HG03097 (cell line): ENCODE measurements around the gene IKZF1.

Source experiments
- ATAC-seq: cut with Tn5 transposase; IDR thresholded peaks from one replicate; pipeline ENCODE4 v1.9.1; 2021; ENCODE audit not compliant: unreplicated experiment, low FRiP score

The IKZF1 gene

GRCh38 chr7:50351267-50351666 is 46.8 kb downstream of the IKZF1 start:
- no peak for ATAC-seq

- ATAC-seq: peak; percentile 85
Observed at GRCh38 chr7:50352282-50352681, 47.8 kb downstream of the IKZF1 start.

- ATAC-seq: no peak
Observed at GRCh38 chr7:50352751-50353150, 48.2 kb downstream of the IKZF1 start.

GRCh38 chr7:50353201-50353600 is 48.7 kb downstream of the IKZF1 start:
- no peak for ATAC-seq

- ATAC-seq: no peak
Observed at GRCh38 chr7:50353894-50354595, 49.5 kb downstream of the IKZF1 start.

- no peak for ATAC-seq
Observed at GRCh38 chr7:50355817-50356178, 51.3 kb downstream of the IKZF1 start.

- ATAC-seq: no peak
Observed at GRCh38 chr7:50356212-50356944, 51.9 kb downstream of the IKZF1 start.

GRCh38 chr7:50356945-50357268 is 52.4 kb downstream of the IKZF1 start:
- no peak for ATAC-seq

GRCh38 chr7:50357426-50357825 is 52.9 kb downstream of the IKZF1 start:
- no peak for ATAC-seq

GRCh38 chr7:50358041-50358705 is 53.7 kb downstream of the IKZF1 start:
- ATAC-seq: no peak

- ATAC-seq: no peak
Observed at GRCh38 chr7:50358779-50359178, 54.3 kb downstream of the IKZF1 start.

GRCh38 chr7:50359258-50359994 is 54.9 kb downstream of the IKZF1 start:
- no peak for ATAC-seq

GRCh38 chr7:50359995-50360925 is 55.7 kb downstream of the IKZF1 start:
- ATAC-seq: no peak

GRCh38 chr7:50362142-50362541 is 57.6 kb downstream of the IKZF1 start:
- no peak for ATAC-seq

GRCh38 chr7:50362712-50363282 is 58.3 kb downstream of the IKZF1 start:
- no peak for ATAC-seq

- no peak for ATAC-seq
Observed at GRCh38 chr7:50363327-50364060, 59.0 kb downstream of the IKZF1 start.

- no peak for ATAC-seq
Observed at GRCh38 chr7:50364645-50365044, 60.1 kb downstream of the IKZF1 start.

GRCh38 chr7:50366311-50366710 is 61.8 kb downstream of the IKZF1 start:
- ATAC-seq: no peak

GRCh38 chr7:50367100-50367499 is 62.6 kb downstream of the IKZF1 start:
- no peak for ATAC-seq
